Ishikawa (cell line): Measurements from ENCODE around the gene SYP.

Source experiments
- TEAD4 ChIP-seq: IDR thresholded peaks from 2 replicates; pipeline ENCODE4 v1.6.1; 2012
- YY1 ChIP-seq: IDR thresholded peaks from 2 replicates; pipeline ENCODE4 v1.6.1; 2012; ENCODE audit warnings: low read depth

- TF ChIP-seq TEAD4 (no peak), YY1 (no peak)
Measured at GRCh38 chrX:49155900-49156837, 43.8 kb downstream of the SYP start.
